ENCODE results near the gene MAGEA9. TPM values are rescaled to one million over a fixed set of nuclear protein-coding genes. Genes with fewer than 3 reads are reported as not detected.

MAGEA9 gene
- total RNA-seq, 2 donors from 2014 or later: not detected

DNA sequence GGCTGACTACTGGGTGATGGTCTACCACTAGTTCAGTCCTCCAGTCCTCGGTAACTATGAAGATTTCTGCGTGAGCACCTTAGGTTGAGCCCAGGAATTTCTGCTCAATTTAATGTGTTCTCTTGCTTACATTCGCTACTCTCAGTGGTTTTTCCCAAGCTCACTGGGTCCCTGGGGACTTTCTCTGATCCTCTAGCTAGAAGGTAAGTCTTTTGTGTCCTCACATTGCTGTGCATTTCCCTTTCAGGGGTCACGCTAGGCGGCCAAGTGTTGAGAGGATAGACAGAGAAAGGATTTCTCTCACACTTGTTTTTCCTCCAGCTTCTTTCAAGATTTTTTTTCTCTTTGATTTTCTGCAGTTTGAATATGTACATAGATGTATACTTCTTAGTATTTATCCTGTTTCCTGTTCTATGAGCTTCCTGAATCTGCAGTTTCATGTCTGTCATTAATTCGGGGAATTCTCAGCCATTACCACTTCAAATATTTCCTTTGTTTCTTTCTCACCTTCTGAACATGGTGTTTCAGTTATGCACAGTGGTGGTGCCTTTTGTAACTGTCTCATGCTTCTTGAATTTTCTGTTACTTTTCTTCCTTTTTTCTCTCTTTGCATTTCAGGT is 17.5 kb downstream of the MAGEA9 start:
- ATAC-seq (ENCODE audit: insufficient number of reproducible peaks, low FRiP score, low read depth) (no peak), DNase-seq (ENCODE audit: low spot score) (no peak)
- no peaks in the 10 kb centered on the region for H3K36me3 ChIP-seq
- no peaks in the 10 kb centered on the region for H3K27me3 ChIP-seq (replicated peaks; ENCODE audit: insufficient read depth)
- no peaks in the 10 kb centered on the region for H3K9me3 ChIP-seq
- H3K27ac ChIP-seq: no peak overlapping the region
- TF ChIP-seq, protein P1, sequence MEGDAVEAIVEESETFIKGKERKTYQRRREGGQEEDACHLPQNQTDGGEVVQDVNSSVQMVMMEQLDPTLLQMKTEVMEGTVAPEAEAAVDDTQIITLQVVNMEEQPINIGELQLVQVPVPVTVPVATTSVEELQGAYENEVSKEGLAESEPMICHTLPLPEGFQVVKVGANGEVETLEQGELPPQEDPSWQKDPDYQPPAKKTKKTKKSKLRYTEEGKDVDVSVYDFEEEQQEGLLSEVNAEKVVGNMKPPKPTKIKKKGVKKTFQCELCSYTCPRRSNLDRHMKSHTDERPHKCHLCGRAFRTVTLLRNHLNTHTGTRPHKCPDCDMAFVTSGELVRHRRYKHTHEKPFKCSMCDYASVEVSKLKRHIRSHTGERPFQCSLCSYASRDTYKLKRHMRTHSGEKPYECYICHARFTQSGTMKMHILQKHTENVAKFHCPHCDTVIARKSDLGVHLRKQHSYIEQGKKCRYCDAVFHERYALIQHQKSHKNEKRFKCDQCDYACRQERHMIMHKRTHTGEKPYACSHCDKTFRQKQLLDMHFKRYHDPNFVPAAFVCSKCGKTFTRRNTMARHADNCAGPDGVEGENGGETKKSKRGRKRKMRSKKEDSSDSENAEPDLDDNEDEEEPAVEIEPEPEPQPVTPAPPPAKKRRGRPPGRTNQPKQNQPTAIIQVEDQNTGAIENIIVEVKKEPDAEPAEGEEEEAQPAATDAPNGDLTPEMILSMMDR (IDR thresholded peaks at IDR 0.05): no peak
- H3K4me1 ChIP-seq (ENCODE audit: control insufficient read depth in 1 of 2, low read depth in 2 of 2): no peaks in the 10 kb centered on the region
- H3K4me3 ChIP-seq: no peak overlapping the region

DNA sequence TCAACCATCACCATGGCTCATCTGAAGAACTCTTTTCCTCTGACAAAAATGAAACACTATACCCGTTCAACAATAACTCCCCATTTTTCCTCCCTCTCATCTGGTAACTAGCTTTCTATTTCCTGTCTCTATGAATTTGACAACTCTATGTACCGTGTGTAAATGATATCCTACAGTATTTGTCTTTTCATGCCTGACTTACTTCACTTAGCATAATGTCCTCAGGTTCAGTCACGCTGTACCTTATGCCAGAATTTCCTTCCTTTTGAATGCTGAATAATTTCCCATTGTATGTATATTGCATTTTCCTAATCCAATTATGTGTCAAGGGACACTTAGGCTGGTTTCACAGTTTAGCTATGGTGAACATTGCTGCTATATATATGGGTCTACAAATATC is 18.2 kb downstream of the MAGEA9 start:
- Histone ChIP-seq H3K27me3 (replicated peaks; ENCODE audit: insufficient read depth) (no peaks in the 10 kb centered on the region), H3K9me3 (no peaks in the 10 kb centered on the region), H3K27ac (no peak overlapping the region), H3K36me3 (no peaks in the 10 kb centered on the region), H3K4me1 (ENCODE audit: control insufficient read depth in 1 of 2, low read depth in 2 of 2) (no peaks in the 10 kb centered on the region), H3K4me3 (no peak overlapping the region)
- TF ChIP-seq, protein P1 (IDR thresholded peaks at IDR 0.05): no peak
- no peak for DNase-seq (ENCODE audit: low spot score)
- no peak for ATAC-seq (ENCODE audit: insufficient number of reproducible peaks, low FRiP score, low read depth)

DNA sequence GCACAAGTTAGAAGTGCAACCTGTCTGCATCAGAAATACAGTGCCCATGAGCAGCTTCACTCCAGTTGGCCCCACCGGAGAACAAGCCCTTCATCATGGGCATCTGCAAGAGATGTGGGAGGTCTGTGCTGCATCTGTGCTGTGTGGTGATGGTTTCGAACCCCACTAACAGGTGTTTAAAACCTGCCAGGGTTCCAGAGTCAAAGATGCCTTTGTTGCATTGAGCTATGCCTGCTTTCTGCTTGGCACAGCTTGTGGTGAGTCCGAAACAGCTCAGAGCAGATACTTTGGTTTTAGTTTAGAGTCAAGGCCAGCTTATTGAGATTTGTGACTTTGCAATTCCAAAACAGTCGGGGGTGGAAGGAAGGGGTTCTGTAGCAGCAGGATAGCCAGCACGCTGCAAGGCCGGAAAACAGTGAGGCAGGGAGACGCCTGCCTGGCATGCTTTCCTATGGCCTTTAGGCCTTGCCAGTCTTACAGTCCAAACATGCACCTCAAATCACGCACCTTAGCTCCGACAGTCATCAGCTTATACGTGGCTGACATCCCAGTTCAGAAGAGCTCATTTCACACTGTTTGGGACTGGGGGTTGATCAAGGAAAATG is 21.8 kb downstream of the MAGEA9 start:
- no peaks in the 10 kb centered on the region for H3K36me3 ChIP-seq
- no peak for ATAC-seq (ENCODE audit: insufficient number of reproducible peaks, low FRiP score, low read depth)

DNA sequence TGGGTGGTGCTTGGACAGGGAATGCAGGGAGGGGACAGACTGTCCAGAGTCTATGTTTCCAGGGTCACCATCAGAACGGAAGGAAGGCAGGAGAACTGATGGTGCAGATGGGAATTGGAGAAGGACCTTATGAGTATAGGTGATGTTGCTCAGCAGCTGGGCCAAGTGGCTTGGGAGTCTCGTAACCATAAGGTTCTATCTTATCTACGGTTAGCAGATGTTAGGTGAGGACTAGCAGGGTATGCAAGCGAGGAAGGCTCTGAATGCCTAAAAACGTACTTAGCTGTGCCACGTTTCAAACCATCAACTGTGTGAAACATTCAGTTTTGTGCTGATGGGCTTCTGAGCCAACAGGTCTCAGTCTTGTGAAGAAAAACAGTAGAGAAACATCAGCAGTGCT is 22.4 kb downstream of the MAGEA9 start:
- no peak overlapping the region for H3K4me3 ChIP-seq
- H3K27ac ChIP-seq: no peak overlapping the region
- no peaks in the 10 kb centered on the region for H3K36me3 ChIP-seq
- H3K4me1 ChIP-seq (ENCODE audit: control insufficient read depth in 1 of 2, low read depth in 2 of 2): no peaks in the 10 kb centered on the region
- ATAC-seq (ENCODE audit: insufficient number of reproducible peaks, low FRiP score, low read depth) (no peak), DNase-seq (ENCODE audit: low spot score) (no peak)
- no peaks in the 10 kb centered on the region for H3K9me3 ChIP-seq
- H3K27me3 ChIP-seq (replicated peaks; ENCODE audit: insufficient read depth): no peaks in the 10 kb centered on the region
- TF ChIP-seq, protein P1 (IDR thresholded peaks at IDR 0.05): no peak

More for the DNA sequence above, 21.8 kb downstream of the MAGEA9 start:
- H3K27me3 ChIP-seq (replicated peaks; ENCODE audit: insufficient read depth): no peaks in the 10 kb centered on the region
- no peak for DNase-seq (ENCODE audit: low spot score)
- TF ChIP-seq, protein P1 (IDR thresholded peaks at IDR 0.05): no peak
- no peaks in the 10 kb centered on the region for H3K4me1 ChIP-seq (ENCODE audit: control insufficient read depth in 1 of 2, low read depth in 2 of 2)
- no peak overlapping the region for H3K4me3 ChIP-seq
- no peaks in the 10 kb centered on the region for H3K9me3 ChIP-seq
- H3K27ac ChIP-seq: no peak overlapping the region

DNA sequence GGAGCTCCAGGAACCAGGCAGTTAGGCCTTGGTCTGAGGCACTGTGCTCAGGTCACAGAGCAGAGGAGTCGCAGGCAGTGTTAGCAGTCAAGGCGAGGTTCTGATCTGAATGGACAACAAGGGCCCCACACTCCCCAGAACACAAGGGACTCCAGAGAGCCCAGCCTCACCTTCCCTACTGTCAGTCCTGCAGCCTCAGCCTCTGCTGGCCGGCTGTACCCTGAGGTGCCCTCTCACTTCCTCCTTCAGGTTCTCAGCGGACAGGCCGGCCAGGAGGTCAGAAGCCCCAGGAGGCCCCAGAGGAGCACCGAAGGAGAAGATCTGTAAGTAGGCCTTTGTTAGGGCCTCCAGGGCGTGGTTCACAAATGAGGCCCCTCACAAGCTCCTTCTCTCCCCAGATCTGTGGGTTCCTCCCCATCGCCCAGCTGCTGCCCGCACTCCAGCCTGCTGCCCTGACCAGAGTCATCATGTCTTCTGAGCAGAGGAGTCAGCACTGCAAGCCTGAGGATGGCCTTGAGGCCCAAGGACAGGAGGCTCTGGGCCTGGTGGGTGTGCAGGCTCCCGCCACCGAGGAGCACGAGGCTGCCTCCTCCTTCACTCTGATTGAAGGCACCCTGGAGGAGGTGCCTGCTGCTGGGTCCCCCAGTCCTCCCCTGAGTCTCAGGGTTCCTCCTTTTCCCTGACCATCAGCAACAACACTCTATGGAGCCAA is 26.2 kb downstream of the MAGEA9 start:
- ATAC-seq (ENCODE audit: insufficient number of reproducible peaks, low FRiP score, low read depth): no peak
- DNase-seq (ENCODE audit: low spot score): no peak
- Histone ChIP-seq H3K27me3 (replicated peaks; ENCODE audit: insufficient read depth) (no peaks in the 10 kb centered on the region), H3K27ac (no peak overlapping the region), H3K36me3 (no peaks in the 10 kb centered on the region), H3K4me1 (ENCODE audit: control insufficient read depth in 1 of 2, low read depth in 2 of 2) (no peaks in the 10 kb centered on the region), H3K9me3 (no peaks in the 10 kb centered on the region), H3K4me3 (no peak overlapping the region)
- TF ChIP-seq, protein P1 (IDR thresholded peaks at IDR 0.05): no peak

Measured in thoracic aorta (tissue), 2 donors.